ENCODE measurements around the gene OR1J2.
"Not testable (repeated sequence)": the region's sequence is repeated elsewhere in the genome, so short reads cannot be mapped to it uniquely, and the experiment has no call there.

GRCh38 chr9:122531157-122531556 is 20.6 kb downstream of the OR1J2 start:
- not testable (repeated sequence) for TF ChIP-seq CTCF, POLR2A (IDR thresholded peaks at IDR 0.05)
